GM19438 (cell line): ENCODE results near the gene VKORC1.

Source experiments
- ATAC-seq: cut with Tn5 transposase; IDR thresholded peaks from one replicate; pipeline ENCODE4 v1.9.1; 2021; ENCODE audit warnings: low read depth; ENCODE audit not compliant: unreplicated experiment

Gene VKORC1

DNA sequence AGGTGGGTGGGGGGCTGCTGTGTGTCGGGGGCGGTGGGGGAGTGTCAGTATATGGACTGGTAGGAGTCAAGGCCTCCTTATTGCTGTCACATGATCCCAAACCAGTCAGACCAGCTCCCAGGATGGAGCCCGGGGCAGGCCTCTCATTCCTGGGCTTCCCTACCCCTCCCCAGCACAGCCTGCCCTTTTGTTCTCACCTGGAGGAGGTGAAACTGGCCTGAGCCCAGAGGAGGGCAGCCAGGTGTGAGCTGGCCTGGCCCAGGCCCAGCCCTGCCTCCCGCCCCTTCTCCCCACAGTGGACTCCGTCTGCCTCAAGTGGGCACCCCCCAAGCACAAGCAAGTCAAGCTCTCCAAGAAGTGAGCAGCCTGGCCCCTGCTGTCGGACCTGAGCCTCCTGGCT lies 36.3 kb upstream of the VKORC1 start:
- ATAC-seq = no peak

- no peak for ATAC-seq
Observed at GRCh38 chr16:31130336-31130891, 35.8 kb upstream of the VKORC1 start.

GRCh38 chr16:31129568-31130335 lies 35.2 kb upstream of the VKORC1 start:
- no peak for ATAC-seq

- ATAC-seq = no peak
Observed at GRCh38 chr16:31128711-31129567, 34.3 kb upstream of the VKORC1 start.

- no peak for ATAC-seq
Observed at GRCh38 chr16:31127182-31127581, 32.6 kb upstream of the VKORC1 start.

- ATAC-seq = no peak
Observed at GRCh38 chr16:31125844-31126243, 31.2 kb upstream of the VKORC1 start.

DNA sequence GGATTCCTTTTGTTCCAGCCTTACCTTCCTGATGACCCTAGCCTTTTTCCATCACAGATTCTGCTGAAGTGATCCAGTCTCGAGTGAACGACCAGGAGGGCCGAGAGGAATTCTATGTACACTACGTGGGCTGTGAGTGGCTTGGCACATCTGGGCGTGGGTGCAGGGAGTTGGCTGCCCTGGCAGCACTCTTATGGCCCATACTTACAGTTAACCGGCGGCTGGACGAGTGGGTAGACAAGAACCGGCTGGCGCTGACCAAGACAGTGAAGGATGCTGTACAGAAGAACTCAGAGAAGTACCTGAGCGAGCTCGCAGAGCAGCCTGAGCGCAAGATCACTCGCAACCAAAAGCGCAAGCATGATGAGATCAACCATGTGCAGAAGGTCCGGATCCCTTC lies 25.5 kb upstream of the VKORC1 start:
- ATAC-seq = no peak

GRCh38 chr16:31118223-31119155 lies 23.9 kb upstream of the VKORC1 start:
- no peak for ATAC-seq

- ATAC-seq = peak; percentile 91
Observed at GRCh38 chr16:31117384-31118222, 23.0 kb upstream of the VKORC1 start, which contains the start of gene KAT8. Gene KAT8, plus strand, starts transcription at chr16:31117664. Its CDS starts 18 bp downstream, at chr16:31117682.

- no peak for ATAC-seq
Observed at GRCh38 chr16:31114468-31114867, 19.9 kb upstream of the VKORC1 start.

- ATAC-seq = no peak
Observed at GRCh38 chr16:31113121-31114120, 18.8 kb upstream of the VKORC1 start.

DNA sequence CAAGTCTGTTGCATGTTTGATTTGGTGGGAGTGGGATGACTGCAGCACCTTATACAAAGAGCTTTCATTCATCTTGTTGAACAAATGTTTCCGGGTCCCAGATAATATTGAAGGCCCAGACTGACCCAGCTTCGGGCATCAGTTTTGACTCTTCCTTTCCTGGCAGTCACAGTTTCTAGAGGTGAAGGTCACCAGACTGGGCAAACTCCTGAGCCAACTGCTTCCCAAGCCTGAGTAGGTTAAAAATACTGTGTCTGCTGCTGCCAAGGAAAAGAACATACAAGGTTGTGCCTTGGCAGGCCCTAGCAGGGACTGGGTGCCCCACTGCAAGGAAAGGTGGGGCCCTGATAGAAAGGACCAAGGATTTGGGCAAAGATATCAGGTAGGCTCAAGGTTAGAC lies 18.1 kb upstream of the VKORC1 start:
- ATAC-seq = no peak

GRCh38 chr16:31111881-31112466 lies 17.4 kb upstream of the VKORC1 start:
- no peak for ATAC-seq

DNA sequence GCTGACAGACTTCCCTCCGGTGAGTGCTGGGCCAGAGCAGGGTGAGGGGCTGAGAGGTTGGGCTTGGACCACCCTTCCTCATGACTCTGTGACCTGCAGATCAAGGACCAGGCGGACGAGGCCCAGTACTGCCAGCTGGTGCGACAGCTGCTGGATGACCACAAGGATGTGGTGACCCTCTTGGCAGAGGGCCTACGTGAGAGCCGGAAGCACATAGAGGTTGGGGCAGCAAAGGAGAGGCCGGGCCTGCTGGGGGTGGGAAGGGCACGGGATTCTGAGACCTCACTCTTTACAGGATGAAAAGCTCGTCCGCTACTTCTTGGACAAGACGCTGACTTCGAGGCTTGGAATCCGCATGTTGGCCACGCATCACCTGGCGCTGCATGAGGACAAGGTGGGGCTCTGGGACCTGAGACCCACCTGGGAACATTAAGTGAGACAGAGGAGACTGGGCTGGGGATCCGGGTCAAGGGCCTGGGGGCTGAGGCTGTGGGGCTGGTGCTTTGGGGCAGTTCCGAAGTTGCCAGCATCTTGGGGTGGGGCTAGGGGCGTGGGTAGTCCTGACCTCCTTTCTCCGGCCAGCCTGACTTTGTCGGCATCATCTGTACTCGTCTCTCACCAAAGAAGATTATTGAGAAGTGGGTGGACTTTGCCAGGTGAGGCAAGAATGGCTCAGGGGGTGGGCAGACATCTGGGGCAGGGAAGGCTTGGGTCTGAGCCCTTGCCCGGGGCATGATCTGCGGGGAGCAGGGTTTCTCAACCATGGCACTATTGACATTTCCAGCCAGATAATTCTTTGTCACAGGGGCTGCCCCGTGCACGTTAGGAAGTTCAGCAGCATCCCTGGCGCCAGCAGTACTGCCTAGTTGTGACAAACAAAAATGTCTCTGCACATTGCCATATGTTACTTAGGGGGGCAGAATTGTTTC lies 15.8 kb upstream of the VKORC1 start:
- ATAC-seq = no peak

GRCh38 chr16:31109622-31110021 lies 15.0 kb upstream of the VKORC1 start:
- ATAC-seq = no peak

GRCh38 chr16:31108794-31109558 lies 14.4 kb upstream of the VKORC1 start:
- ATAC-seq = no peak
